SU-DHL-6 (cell line): ENCODE data around the gene PSMA7.

Source experiments
- CTCF ChIP-seq: fragments of 200-600 bp; sonication (generic); IDR thresholded peaks from one replicate; pipeline ENCODE4 v1.5.1; 2017; ENCODE audit warnings: antibody characterized with exemption, mild to moderate bottlenecking, low read length, moderate library complexity; ENCODE audit not compliant: insufficient read depth, poor library complexity, severe bottlenecking
- EZH2phosphoT487 ChIP-seq: fragments of 200-600 bp; sonication (generic), shearing (Covaris generic); conservative IDR thresholded peaks from 2 replicates; pipeline ENCODE4 v1.6.1; 2018; ENCODE audit warnings: mild to moderate bottlenecking, antibody characterized with exemption, low read length, moderate library complexity, mixed read lengths

- TF ChIP-seq CTCF (no peak), EZH2phosphoT487 (no peak)
Measured at GRCh38 chr20:62148908-62149314, 5.7 kb upstream of the PSMA7 start.
